ENCODE data around the gene MED14.

DNA sequence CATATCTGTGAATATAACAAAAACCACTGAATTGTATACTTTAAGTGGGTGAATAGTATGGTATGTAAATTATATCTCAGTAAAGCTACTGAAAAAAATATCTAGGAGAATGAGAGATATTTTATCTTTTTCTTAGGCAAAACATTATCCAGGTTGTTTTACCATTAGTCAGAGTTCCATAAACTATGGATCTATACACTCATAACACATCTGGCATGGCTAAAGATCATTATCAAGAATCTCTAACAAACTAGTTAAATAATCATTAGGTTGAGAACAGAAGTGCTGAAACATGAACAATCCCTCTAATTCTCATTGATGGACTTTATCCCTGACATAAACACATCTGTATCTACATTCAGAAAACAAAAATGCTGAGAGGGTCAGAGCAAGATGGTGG, 15.6 kb downstream of the MED14 start:
- no peak for TF ChIP-seq POLR2A (IDR thresholded peaks at IDR 0.05)
- TF ChIP-seq, protein P1, sequence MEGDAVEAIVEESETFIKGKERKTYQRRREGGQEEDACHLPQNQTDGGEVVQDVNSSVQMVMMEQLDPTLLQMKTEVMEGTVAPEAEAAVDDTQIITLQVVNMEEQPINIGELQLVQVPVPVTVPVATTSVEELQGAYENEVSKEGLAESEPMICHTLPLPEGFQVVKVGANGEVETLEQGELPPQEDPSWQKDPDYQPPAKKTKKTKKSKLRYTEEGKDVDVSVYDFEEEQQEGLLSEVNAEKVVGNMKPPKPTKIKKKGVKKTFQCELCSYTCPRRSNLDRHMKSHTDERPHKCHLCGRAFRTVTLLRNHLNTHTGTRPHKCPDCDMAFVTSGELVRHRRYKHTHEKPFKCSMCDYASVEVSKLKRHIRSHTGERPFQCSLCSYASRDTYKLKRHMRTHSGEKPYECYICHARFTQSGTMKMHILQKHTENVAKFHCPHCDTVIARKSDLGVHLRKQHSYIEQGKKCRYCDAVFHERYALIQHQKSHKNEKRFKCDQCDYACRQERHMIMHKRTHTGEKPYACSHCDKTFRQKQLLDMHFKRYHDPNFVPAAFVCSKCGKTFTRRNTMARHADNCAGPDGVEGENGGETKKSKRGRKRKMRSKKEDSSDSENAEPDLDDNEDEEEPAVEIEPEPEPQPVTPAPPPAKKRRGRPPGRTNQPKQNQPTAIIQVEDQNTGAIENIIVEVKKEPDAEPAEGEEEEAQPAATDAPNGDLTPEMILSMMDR (IDR thresholded peaks at IDR 0.05), result no peak
